H9 (cell line): ENCODE results near the gene OR9I1. TPM values are rescaled to one million over a fixed set of nuclear protein-coding genes. Genes with fewer than 3 reads are reported as not detected.

Experiments
- DNase-seq: peaks from one replicate; pipeline ENCODE4 v3.0.0-alpha.2; 2017
- H2AFZ ChIP-seq: one replicate; pipeline ENCODE4 v1.6.1; 2013; ENCODE audit warnings: mild to moderate bottlenecking, low read length, control low read depth, moderate library complexity
- H2AK5ac ChIP-seq: 2 replicates; pipeline ENCODE4 v1.6.1; 2013; ENCODE audit warnings: low read length, control low read depth, mixed read lengths; ENCODE audit not compliant: insufficient read length
- H2BK120ac ChIP-seq: one replicate; pipeline ENCODE4 v1.6.1; 2013; ENCODE audit warnings: low read depth, mild to moderate bottlenecking, low read length, control low read depth, inconsistent platforms; ENCODE audit not compliant: poor library complexity, severe bottlenecking
- H2BK12ac ChIP-seq: 2 replicates; pipeline ENCODE4 v1.6.1; 2013; ENCODE audit warnings: low read length, control low read depth, mixed read lengths, low read depth; ENCODE audit not compliant: insufficient read length
- H2BK15ac ChIP-seq: 2 replicates; pipeline ENCODE4 v1.6.1; 2013; ENCODE audit warnings: low read depth, low read length, control low read depth
- H2BK20ac ChIP-seq: one replicate; pipeline ENCODE4 v1.6.1; 2013; ENCODE audit warnings: low read depth, mild to moderate bottlenecking, low read length, control low read depth, inconsistent platforms; ENCODE audit not compliant: poor library complexity, severe bottlenecking
- H2BK5ac ChIP-seq: 2 replicates; pipeline ENCODE4 v1.6.1; 2013; ENCODE audit warnings: low read length, control low read depth, mixed read lengths; ENCODE audit not compliant: insufficient read length
- H3K14ac ChIP-seq: 2 replicates; pipeline ENCODE4 v1.6.1; 2013; ENCODE audit warnings: low read length, control low read depth; ENCODE audit not compliant: insufficient read depth
- H3K18ac ChIP-seq: 2 replicates; pipeline ENCODE4 v1.6.1; 2013; ENCODE audit warnings: low read depth, mild to moderate bottlenecking, mixed read lengths, low read length, control low read depth; ENCODE audit not compliant: insufficient read length
- H3K23ac ChIP-seq: 2 replicates; pipeline ENCODE4 v1.6.1; 2013; ENCODE audit warnings: low read length, control low read depth, mixed read lengths, low read depth; ENCODE audit not compliant: insufficient read length
- H3K23me2 ChIP-seq: 2 replicates; pipeline ENCODE4 v1.6.1; 2013; ENCODE audit warnings: low read depth, mild to moderate bottlenecking, mixed read lengths, low read length, control low read depth; ENCODE audit not compliant: insufficient read length, poor library complexity, severe bottlenecking
- H3K27ac ChIP-seq: 2 replicates; pipeline ENCODE4 v1.5.1; 2013; ENCODE audit warnings: low read length, control low read depth, mixed read lengths, low read depth; ENCODE audit not compliant: insufficient read length
- H3K27me3 ChIP-seq: 2 replicates; pipeline ENCODE4 v1.6.1; 2013; ENCODE audit warnings: low read length, control low read depth, inconsistent platforms; ENCODE audit not compliant: insufficient read depth
- H3K4ac ChIP-seq: 2 replicates; pipeline ENCODE4 v1.6.1; 2013; ENCODE audit warnings: low read depth, mild to moderate bottlenecking, control low read depth, inconsistent platforms, low read length, moderate library complexity
- H3K4me1 ChIP-seq: 2 replicates; pipeline ENCODE4 v1.6.1; 2013; ENCODE audit warnings: low read length, control low read depth, inconsistent platforms; ENCODE audit not compliant: insufficient read depth
- H3K4me2 ChIP-seq: 2 replicates; pipeline ENCODE4 v1.6.1; 2013; ENCODE audit warnings: low read length, control low read depth, mixed read lengths; ENCODE audit not compliant: insufficient read length, insufficient read depth
- H3K56ac ChIP-seq: 2 replicates; pipeline ENCODE4 v1.6.1; 2013; ENCODE audit warnings: low read depth, mild to moderate bottlenecking, mixed read lengths, low read length, control low read depth; ENCODE audit not compliant: insufficient read length
- H3K79me1 ChIP-seq: 2 replicates; pipeline ENCODE4 v1.6.1; 2013; ENCODE audit warnings: low read depth, mild to moderate bottlenecking, moderate library complexity, low read length, control low read depth, inconsistent platforms; ENCODE audit not compliant: insufficient read depth, poor library complexity, severe bottlenecking
- H3K79me2 ChIP-seq: 2 replicates; pipeline ENCODE4 v1.6.1; 2013; ENCODE audit warnings: low read length, control low read depth, inconsistent platforms; ENCODE audit not compliant: insufficient read depth
- H3K9ac ChIP-seq: 2 replicates; pipeline ENCODE4 v1.6.1; 2013; ENCODE audit warnings: low read length, control low read depth, mixed read lengths; ENCODE audit not compliant: insufficient read length; ENCODE audit errors: extremely low read depth
- H3K9me3 ChIP-seq: one replicate; pipeline ENCODE4 v1.6.1; 2013; ENCODE audit warnings: low read depth, low read length, inconsistent platforms; ENCODE audit not compliant: control insufficient read depth
- H3T11ph ChIP-seq: one replicate; pipeline ENCODE4 v1.6.1; 2013; ENCODE audit warnings: mild to moderate bottlenecking, low read length, control low read depth, inconsistent platforms
- H4K20me1 ChIP-seq: one replicate; pipeline ENCODE4 v1.6.1; 2013; ENCODE audit not compliant: control insufficient read depth, insufficient read length, insufficient read depth
- H4K5ac ChIP-seq: 2 replicates; pipeline ENCODE4 v1.6.1; 2013; ENCODE audit warnings: low read depth, mild to moderate bottlenecking, mixed read lengths, low read length, control low read depth; ENCODE audit not compliant: insufficient read length
- H4K8ac ChIP-seq: replicated peaks from 2 replicates; pipeline ENCODE4 v1.6.1; 2013; ENCODE audit warnings: low read length, control low read depth, mixed read lengths, low read depth; ENCODE audit not compliant: insufficient read length
- H4K91ac ChIP-seq: 2 replicates; pipeline ENCODE4 v1.6.1; 2013; ENCODE audit warnings: low read depth, mild to moderate bottlenecking, moderate library complexity, mixed read lengths, low read length, control low read depth; ENCODE audit not compliant: insufficient read length
- H3K27ac Mint-ChIP-seq, 3 experiments: 2 replicates in 2 of 3; 3 replicates in 1 of 3; pipeline ENCODE4 v1.8.0; 2020 to 2021; ENCODE audit warnings: mixed read lengths in 3 of 3, mild to moderate bottlenecking in 1 of 3, moderate library complexity in 1 of 3
- H3K27me3 Mint-ChIP-seq: 2 replicates; pipeline ENCODE4 v1.8.0; 2021; ENCODE audit warnings: low read depth, mild to moderate bottlenecking, moderate library complexity, mixed read lengths
- H3K36me3 Mint-ChIP-seq, 3 experiments: 2 replicates in 2 of 3; 3 replicates in 1 of 3; pipeline ENCODE4 v1.8.0; 2020 to 2021; ENCODE audit warnings: low read depth in 3 of 3, mixed read lengths in 3 of 3; ENCODE audit not compliant: insufficient read depth in 1 of 3
- H3K4me1 Mint-ChIP-seq, 2 experiments: 2 replicates each; pipeline ENCODE4 v1.8.0; 2020; ENCODE audit warnings: mixed read lengths in 2 of 2
- H3K4me3 Mint-ChIP-seq, 2 experiments: 2 replicates in 1 of 2; 3 replicates in 1 of 2; pipeline ENCODE4 v1.8.0; 2020 to 2021; ENCODE audit warnings: mild to moderate bottlenecking in 2 of 2, mixed read lengths in 2 of 2, moderate library complexity in 1 of 2
- H3K9me3 Mint-ChIP-seq, 2 experiments: 2 replicates in 1 of 2; 3 replicates in 1 of 2; pipeline ENCODE4 v1.8.0; 2020; ENCODE audit warnings: mild to moderate bottlenecking in 2 of 2, mixed read lengths in 2 of 2, moderate library complexity in 1 of 2
- WGBS: extraction: QIAGEN DNeasy Blood & Tissue Kit; methylation state at CpG from one replicate; pipeline ENCODE4 v1.1.7; 2013; ENCODE audit warnings: missing lambda C conversion rate, low lambda C conversion rate, mixed read lengths; ENCODE audit not compliant: insufficient read length; ENCODE audit errors: extremely low coverage; 5-methylcytosine and 5-hydroxymethylcytosine counted together
- total RNA-seq: library from RNA; stranded (reverse); gene quantifications from 2 replicates; pipeline ENCODE4 v1.2.1, GENCODE V29; 2021
- TF ChIP-seq, protein P1 (sequence below): fragments of 200-600 bp; sonication (generic); conservative IDR thresholded peaks from 3 replicates; pipeline ENCODE4 v1.8.0; 2021; ENCODE audit warnings: antibody characterized with exemption, mild to moderate bottlenecking

OR9I1 gene
- total RNA-seq, 1 experiment from 2014 or later, result not detected

- no peak overlapping the region for H3T11ph ChIP-seq
- H2BK120ac ChIP-seq, result no peak overlapping the region
- TF ChIP-seq, protein P1, sequence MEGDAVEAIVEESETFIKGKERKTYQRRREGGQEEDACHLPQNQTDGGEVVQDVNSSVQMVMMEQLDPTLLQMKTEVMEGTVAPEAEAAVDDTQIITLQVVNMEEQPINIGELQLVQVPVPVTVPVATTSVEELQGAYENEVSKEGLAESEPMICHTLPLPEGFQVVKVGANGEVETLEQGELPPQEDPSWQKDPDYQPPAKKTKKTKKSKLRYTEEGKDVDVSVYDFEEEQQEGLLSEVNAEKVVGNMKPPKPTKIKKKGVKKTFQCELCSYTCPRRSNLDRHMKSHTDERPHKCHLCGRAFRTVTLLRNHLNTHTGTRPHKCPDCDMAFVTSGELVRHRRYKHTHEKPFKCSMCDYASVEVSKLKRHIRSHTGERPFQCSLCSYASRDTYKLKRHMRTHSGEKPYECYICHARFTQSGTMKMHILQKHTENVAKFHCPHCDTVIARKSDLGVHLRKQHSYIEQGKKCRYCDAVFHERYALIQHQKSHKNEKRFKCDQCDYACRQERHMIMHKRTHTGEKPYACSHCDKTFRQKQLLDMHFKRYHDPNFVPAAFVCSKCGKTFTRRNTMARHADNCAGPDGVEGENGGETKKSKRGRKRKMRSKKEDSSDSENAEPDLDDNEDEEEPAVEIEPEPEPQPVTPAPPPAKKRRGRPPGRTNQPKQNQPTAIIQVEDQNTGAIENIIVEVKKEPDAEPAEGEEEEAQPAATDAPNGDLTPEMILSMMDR, result no peak
- no peak overlapping the region for H3K4ac ChIP-seq
- DNase-seq, result no peak
- no peak overlapping the region for H2AFZ ChIP-seq
- H4K20me1 ChIP-seq, result no peaks in the 10 kb centered on the region
- Mint-ChIP-seq H3K9me3 (no peaks in the 10 kb centered on the region; a peak in 1 of 5 replicates), H3K4me3 (no peak overlapping the region), H3K27me3 (peaks cover 2% of the 10 kb centered on the region), H3K27ac (no peak overlapping the region), H3K4me1 (no peaks in the 10 kb centered on the region), H3K36me3 (no peaks in the 10 kb centered on the region)
- no peak overlapping the region for H2BK20ac ChIP-seq
- H3K56ac ChIP-seq, result no peak overlapping the region
- no peak overlapping the region for H4K8ac ChIP-seq
- no CpG with 5 or more reads among the region's 1 CpG for WGBS
- H3K79me1 ChIP-seq, result no peaks in the 10 kb centered on the region
- H3K14ac ChIP-seq, result no peak overlapping the region
- H3K4me1 ChIP-seq, result no peaks in the 10 kb centered on the region
- no peak overlapping the region for H3K27ac ChIP-seq
- no peaks in the 10 kb centered on the region for H3K9me3 ChIP-seq
- no peak overlapping the region for H2BK5ac ChIP-seq
- no peaks in the 10 kb centered on the region for H3K23me2 ChIP-seq
- H2BK12ac ChIP-seq, result no peak overlapping the region
- no peak overlapping the region for H3K4me2 ChIP-seq
- H4K5ac ChIP-seq, result no peak overlapping the region
- no peak overlapping the region for H3K18ac ChIP-seq
- no peak overlapping the region for H3K23ac ChIP-seq
- no peaks in the 10 kb centered on the region for H3K79me2 ChIP-seq
- no peaks in the 10 kb centered on the region for H3K27me3 ChIP-seq
- no peak overlapping the region for H2BK15ac ChIP-seq
- no peak overlapping the region for H4K91ac ChIP-seq
- H2AK5ac ChIP-seq, result no peak overlapping the region
- no peak overlapping the region for H3K9ac ChIP-seq
These were observed 4.2 kb downstream of the OR9I1 start for GRCh38 chr11:58121096-58121495.
